Measurements from ENCODE around the gene DHX8. TPM values are rescaled to one million over a fixed set of nuclear protein-coding genes. Genes with fewer than 3 reads are reported as not detected.

DHX8 gene
- polyA plus RNA-seq, 3 donors from 2014 or later: 16.5 to 61.6 (median 38.1) TPM

DNA sequence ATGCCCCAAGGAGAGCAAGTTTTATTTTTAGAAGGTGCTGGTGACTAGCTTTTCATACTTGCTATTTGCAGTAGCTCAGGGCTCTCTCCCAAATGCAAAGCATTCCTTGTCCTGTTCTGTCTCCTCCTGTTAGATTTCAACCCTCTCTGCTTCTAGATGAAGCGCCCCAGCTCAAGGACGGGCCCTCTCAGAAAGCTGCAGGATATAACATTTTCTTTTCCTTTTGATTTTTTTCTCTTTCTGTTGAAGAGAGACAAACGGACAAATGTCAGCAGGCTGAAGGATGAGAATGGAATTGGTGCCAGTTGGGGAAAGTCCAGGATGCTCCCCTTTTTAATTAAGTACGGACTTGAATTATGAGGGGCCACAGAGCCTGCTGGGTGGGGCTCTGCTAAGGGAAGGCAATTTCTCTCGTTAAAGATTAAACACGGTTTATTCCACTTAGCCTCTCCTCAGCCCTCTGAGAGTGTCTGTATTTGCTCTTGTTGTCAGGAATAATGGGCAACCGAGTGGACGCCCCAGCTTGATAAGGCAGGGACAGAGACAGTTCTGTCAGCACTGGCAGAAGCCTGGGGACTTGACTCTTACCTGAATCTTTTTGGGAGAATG lies 68.6 kb downstream of the DHX8 start:
- Mint-ChIP-seq H3K27ac (no peak overlapping the region), H3K4me3 (no peak overlapping the region), H3K9me3 (no peaks in the 10 kb centered on the region), H3K27me3 (ENCODE audit: low read depth in 3 of 3) (peaks cover 13 to 25% (median 16%) of the 10 kb centered on the region in 3 donors), H3K36me3 (peaks cover 0 to 5% (median 0%) of the 10 kb centered on the region in 3 donors), H3K4me1 (peaks cover 0 to 4% of the 10 kb centered on the region in 2 donors)
- no peak for DNase-seq

DNA sequence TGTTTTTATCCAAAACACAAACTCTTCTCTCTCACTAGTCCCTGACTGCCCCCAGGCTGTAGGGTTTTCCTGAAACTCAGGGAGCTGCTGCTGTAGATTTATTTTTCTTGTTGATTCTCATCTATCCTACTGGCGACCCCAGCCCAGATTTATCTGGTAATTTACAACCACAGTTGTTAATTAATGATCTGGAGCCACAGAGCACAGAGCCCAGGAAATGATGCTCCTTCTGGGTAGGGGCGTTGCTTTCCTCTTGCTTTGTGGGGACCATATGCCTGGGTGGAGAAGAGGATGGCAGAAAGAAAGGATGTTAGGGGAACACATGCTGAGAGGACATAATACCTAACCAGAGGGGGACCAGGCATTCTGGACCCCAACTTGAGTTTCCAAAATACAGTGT lies 69.8 kb downstream of the DHX8 start:
- DNase-seq: no peak
- peaks cover 0 to 5% (median 0%) of the 10 kb centered on the region in 3 donors for H3K36me3 Mint-ChIP-seq
- no peaks in the 10 kb centered on the region for H3K4me1 Mint-ChIP-seq
- H3K27ac Mint-ChIP-seq: no peak overlapping the region
- H3K4me3 Mint-ChIP-seq: no peak overlapping the region
- H3K9me3 Mint-ChIP-seq: no peaks in the 10 kb centered on the region
- peaks cover 11 to 23% (median 12%) of the 10 kb centered on the region in 3 donors for H3K27me3 Mint-ChIP-seq (ENCODE audit: low read depth in 3 of 3)

DNA sequence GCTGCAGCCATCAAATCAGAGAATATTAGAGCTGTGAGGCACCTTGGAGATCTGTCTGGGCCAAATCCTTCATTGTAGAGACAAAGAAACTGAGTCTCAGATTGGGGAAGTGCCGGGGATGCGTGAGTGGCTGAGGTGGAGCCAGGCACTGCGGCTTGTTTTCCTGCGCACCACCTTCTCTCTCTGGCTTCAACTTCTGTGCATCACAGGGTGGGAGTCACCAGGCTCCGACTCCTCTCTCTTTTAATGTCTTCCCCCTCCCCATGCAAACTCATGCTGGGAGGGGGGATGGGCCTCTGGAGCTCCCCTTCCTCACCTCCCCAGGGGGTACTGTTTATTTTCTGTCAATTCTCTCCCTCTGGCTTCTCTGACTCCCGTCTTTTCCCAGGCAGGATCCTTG lies 71.1 kb downstream of the DHX8 start:
- H3K9me3 Mint-ChIP-seq: no peaks in the 10 kb centered on the region
- no peak for DNase-seq
- no peak overlapping the region for H3K27ac Mint-ChIP-seq
- H3K27me3 Mint-ChIP-seq (ENCODE audit: low read depth in 3 of 3): peaks cover 8 to 15% (median 9%) of the 10 kb centered on the region in 3 donors
- no peak overlapping the region for H3K4me3 Mint-ChIP-seq
- H3K36me3 Mint-ChIP-seq: peaks cover 0 to 5% (median 0%) of the 10 kb centered on the region in 3 donors
- no peaks in the 10 kb centered on the region for H3K4me1 Mint-ChIP-seq

DNA sequence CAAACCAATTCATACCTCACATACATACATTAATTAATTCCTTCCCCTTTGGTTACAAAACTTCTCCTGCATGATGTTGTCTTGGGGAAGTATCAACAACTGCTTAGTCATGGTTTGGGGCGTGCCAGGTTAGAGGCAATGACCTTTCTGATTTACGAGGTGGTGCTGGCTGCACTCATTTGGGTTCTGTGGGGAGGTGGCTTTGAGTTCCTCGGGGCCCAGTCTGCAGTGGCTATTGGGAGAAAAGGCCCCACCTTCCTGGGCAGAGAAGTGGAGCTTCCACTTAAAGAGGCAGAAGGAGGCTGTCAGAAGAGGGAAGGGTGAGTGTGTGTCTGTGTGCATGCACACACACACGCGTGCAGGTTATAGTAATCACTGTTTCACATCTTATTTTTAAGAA lies 72.5 kb downstream of the DHX8 start:
- no peak overlapping the region for H3K4me3 Mint-ChIP-seq
- no peak overlapping the region for H3K27ac Mint-ChIP-seq
- DNase-seq: no peak
- H3K27me3 Mint-ChIP-seq (ENCODE audit: low read depth in 3 of 3): peaks cover 9 to 13% (median 12%) of the 10 kb centered on the region in 3 donors
- H3K9me3 Mint-ChIP-seq: no peaks in the 10 kb centered on the region
- H3K36me3 Mint-ChIP-seq: peaks cover 0 to 5% (median 0%) of the 10 kb centered on the region in 3 donors
- no peaks in the 10 kb centered on the region for H3K4me1 Mint-ChIP-seq

DNA sequence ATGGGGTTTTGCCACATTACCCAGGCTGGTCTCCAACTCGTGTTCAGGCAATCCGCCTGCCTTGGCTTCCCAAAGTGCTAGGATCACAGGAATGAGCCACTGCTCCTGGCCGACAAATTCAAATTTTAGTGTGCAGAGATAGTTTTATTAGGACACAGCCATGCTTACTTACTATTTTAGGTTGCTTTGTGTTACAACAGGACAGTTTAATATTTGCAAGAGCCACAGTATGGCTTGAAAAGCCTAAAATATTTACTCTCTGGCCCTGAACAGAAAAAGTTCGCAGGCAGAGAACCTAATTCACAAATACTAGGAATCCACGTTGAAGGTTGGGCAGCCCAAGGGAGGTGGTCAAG lies 75.0 kb downstream of the DHX8 start:
- Mint-ChIP-seq H3K9me3 (no peaks in the 10 kb centered on the region), H3K27me3 (ENCODE audit: low read depth in 3 of 3) (peaks cover 10 to 24% (median 17%) of the 10 kb centered on the region in 3 donors), H3K4me1 (no peaks in the 10 kb centered on the region), H3K4me3 (no peak overlapping the region), H3K36me3 (peaks cover 0 to 5% (median 0%) of the 10 kb centered on the region in 3 donors), H3K27ac (peak overlapping the region in 1 of 6 donors; percentile 35)
- DNase-seq: no peak

DNA sequence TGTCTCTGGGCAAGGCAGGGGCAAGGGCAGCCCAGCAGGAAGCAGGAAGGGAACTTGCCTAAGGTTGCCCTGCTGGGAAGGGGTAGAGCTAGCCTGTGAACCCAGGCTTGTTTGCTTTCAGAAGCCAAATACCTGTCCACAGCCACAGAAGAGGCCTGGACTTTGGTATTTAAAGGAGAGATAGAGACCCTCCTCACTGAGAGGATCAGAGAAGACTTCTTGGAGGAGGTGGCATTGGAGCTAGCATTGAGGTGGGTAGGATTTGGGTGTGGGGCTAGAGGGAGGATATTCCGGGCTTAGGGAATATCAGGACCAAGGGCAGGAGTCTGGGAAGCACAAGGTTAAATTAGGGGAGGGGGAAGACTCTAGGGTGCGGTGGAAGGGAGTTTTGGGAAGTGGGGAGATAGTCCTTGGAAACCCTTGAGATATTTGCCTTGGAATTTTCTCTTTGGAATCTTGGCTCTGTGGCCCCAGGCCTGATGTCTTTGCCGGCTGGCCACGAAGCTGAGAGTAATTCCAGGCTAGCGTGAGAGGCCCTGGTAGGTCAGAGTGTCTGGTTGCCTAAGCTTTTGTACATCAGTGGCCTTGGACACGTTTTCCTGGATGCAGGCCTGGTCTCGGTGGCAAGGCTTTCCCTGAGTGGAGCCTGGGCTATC lies 75.5 kb downstream of the DHX8 start:
- Mint-ChIP-seq H3K9me3 (no peaks in the 10 kb centered on the region), H3K27ac (peak overlapping the region in 1 of 6 donors; percentile 35), H3K4me3 (no peak overlapping the region), H3K36me3 (peaks cover 0 to 5% (median 0%) of the 10 kb centered on the region in 3 donors), H3K4me1 (no peaks in the 10 kb centered on the region), H3K27me3 (ENCODE audit: low read depth in 3 of 3) (peaks cover 10 to 24% (median 19%) of the 10 kb centered on the region in 3 donors)
- DNase-seq: no peak

DNA sequence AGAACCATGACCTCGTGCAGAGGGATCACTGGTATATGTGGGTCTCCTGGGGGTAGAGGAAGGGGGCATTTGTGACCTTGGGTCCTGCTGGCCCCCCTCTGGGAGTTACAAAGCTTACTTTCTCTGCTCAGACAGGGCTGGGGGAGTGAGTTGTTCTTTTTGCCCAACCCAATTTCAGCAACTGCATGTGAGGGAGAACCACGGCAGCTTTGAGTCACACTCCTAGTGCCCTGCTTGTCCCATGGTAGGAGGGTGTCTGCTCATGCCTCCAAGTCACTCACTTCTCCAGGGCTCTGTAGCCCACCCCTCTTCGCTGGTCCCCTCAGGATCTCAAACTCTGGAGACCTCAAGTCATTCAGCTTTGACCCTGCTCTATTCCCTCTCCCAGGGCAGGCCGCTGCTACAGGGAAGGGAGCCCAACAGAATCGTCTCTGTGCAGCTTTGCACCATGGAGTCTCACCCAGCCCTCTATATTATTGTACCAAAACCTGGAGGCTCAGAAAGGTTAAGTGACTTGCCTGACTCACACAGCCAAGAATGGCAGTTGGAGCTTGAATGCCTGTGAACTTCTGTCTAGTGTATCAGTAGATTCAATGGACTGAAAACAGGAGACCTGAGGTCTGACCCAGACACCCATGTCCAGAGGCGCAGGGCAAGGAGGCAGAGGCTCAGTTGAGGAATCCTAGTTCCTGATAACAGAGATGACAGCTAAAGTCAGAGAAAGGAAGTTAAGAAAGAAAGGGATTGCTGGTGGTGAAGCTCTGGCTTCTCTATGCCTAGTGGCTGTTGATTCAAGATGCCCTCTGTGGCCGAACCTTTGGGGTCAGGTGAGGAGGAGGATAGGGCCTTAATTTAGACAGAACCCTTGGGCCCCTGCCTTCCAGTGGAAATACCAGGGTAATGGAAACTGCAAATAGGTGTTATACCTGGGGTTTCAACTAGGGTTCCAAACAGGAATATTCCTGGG lies 77.0 kb downstream of the DHX8 start:
- Mint-ChIP-seq H3K27me3 (ENCODE audit: low read depth in 3 of 3) (peaks cover 6 to 20% (median 18%) of the 10 kb centered on the region in 3 donors), H3K27ac (no peak overlapping the region), H3K36me3 (peaks cover 0 to 5% (median 0%) of the 10 kb centered on the region in 3 donors), H3K9me3 (no peaks in the 10 kb centered on the region), H3K4me3 (no peak overlapping the region), H3K4me1 (no peaks in the 10 kb centered on the region)
- no peak for DNase-seq

DNA sequence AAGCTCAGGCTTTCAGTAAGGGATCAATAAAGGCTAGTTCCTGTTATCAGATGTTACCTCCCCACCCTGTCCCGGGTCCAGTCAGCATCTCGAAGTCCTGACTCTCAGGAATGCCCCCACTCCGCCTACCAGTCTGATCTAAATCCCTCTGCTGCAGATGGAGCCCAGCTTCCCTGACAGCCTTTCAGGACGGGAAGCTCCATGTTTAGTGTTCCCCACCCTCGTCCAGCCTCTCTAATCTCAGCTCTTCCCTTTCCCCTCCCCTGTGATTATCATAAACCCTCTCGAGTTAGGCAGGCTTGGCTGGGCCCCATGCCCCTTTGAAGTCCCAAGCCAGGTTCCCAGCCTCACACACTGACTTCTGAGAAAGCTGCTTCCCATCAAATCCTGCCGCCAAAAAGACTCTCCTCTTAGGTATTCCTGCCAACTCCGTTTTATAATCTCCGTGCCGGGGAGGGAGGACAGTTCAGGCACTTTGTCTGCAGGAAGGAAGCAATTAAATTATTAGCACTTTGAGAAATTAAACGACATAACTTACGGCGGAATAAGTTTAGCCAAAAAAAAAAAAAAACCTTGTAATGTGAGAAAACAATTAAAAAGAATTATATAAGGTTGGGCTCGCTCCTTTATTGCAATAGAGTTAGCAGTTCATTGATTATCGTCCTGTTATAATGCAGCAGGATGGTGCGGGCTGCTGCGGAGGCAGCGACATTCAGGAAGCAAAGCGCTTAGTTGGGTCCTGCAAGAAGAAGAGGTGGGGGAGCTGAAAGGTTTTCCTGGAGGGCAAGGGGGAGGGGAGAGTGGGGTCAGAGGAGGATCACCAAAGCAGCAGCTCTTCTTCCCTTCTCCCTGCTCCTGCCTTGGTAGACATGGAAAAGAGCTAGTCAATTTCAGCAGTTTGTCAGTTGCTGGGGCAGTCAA lies 79.2 kb downstream of the DHX8 start:
- peaks cover 6 to 18% (median 14%) of the 10 kb centered on the region in 3 donors for H3K27me3 Mint-ChIP-seq (ENCODE audit: low read depth in 3 of 3)
- DNase-seq: no peak
- no peaks in the 10 kb centered on the region for H3K4me1 Mint-ChIP-seq
- no peak overlapping the region for H3K27ac Mint-ChIP-seq
- peak overlapping the region in 1 of 5 donors; percentile 13 for H3K4me3 Mint-ChIP-seq
- no peaks in the 10 kb centered on the region for H3K9me3 Mint-ChIP-seq
- no peaks in the 10 kb centered on the region for H3K36me3 Mint-ChIP-seq

DNA sequence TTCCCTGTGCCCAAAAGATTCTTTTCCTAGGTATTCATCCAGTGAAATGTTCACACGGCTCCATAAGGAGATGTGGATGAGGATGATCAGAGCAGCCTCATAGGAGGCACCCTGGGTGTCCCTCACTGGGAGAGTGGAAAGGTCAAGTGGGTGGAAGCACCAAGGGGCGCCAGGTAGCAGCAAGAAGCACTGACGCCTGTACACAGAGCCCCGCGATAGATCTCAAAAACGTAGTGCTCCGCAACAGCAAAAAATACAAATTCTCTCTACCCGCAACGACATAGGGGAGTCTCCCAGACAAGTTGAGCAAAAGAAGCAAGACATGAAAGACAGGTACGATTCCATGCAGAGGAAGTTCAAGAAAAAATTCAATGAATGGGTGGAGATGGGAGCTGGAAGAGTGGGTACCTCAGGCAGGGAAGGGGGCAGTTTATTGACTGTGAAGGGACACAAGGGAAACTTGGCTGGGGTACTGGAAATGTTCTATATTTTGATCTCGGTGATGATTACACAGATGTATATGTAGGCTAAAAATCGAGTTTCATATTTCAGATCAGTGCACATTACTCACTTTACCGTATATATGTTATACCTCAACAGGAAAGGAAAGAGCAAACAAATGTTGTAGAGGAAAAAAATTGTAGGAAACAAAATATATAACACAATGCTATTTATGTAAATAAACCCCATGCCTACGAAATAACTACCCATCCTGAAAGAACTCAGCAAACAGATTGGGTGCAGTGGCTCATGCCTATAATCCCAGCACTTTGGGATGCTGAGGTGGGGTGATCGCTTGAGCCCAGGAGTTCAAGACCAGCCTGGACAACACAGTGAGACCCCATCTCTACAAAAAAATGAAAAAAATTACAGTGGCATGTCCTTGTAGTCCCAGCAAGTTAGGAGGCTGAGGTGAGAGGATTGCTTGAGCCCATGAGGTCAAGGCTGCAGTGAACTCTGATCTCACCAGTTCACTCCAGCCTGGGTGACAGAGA lies 80.1 kb downstream of the DHX8 start:
- Mint-ChIP-seq H3K27ac (no peak overlapping the region), H3K4me3 (no peak overlapping the region), H3K9me3 (no peaks in the 10 kb centered on the region), H3K27me3 (ENCODE audit: low read depth in 3 of 3) (peaks cover 6 to 19% (median 14%) of the 10 kb centered on the region in 3 donors), H3K36me3 (no peaks in the 10 kb centered on the region), H3K4me1 (no peaks in the 10 kb centered on the region)
- no peak for DNase-seq

DNA sequence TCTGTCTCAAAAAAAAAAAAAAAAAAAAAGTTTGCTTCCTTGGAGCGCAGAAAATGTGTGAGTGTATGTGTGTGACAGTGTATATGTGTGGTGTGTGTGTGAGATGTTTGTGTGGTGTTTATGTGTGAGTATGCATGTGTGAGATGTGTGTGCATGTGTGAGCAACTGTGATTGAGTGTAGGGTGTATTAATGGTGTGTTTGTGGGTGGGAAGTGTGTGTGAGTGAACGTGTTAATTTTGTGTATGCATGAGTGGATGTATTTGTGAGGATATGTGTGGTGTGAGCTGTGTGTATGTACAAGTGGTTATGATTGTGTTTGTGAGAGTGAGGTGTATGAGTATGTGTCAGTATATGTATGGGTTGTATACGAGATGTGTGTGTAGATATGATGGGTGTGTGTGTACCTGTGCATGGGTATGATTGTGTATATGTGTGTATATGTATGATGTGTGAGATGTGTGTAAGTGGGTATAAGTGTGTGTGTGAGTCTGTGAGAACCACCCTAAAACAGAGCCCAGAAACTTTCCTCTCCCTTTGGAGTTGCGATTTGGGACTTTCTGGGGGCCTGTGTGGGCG lies 84.8 kb downstream of the DHX8 start:
- H3K36me3 Mint-ChIP-seq: no peaks in the 10 kb centered on the region
- no peaks in the 10 kb centered on the region for H3K9me3 Mint-ChIP-seq
- H3K4me3 Mint-ChIP-seq: no peak overlapping the region
- no peak overlapping the region for H3K27ac Mint-ChIP-seq
- no peak for DNase-seq
- H3K4me1 Mint-ChIP-seq: no peaks in the 10 kb centered on the region
- H3K27me3 Mint-ChIP-seq (ENCODE audit: low read depth in 3 of 3): peaks cover 0 to 8% (median 6%) of the 10 kb centered on the region in 3 donors

DNA sequence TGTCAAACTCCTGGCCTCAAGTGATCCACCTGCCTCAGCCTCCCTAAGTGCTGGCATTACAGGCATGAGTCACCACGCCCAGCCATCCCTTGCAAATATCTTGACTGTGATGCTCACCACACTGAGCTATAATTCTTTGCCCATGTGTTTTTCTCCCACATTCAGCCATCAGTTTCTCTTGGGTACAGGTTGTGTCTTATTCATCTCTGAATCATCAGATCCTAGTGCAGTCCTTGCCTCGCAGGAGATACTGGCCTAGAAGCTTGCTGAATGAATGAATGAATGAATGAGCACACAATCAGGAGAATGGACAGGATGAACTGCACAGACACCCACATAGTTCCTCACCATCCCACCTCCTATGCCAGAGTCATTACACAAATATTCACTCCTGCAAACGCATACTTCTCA lies 86.7 kb downstream of the DHX8 start:
- no peaks in the 10 kb centered on the region for H3K36me3 Mint-ChIP-seq
- H3K4me1 Mint-ChIP-seq: no peaks in the 10 kb centered on the region
- no peak overlapping the region for H3K4me3 Mint-ChIP-seq
- peaks cover 1 to 6% (median 2%) of the 10 kb centered on the region in 3 donors for H3K27me3 Mint-ChIP-seq (ENCODE audit: low read depth in 3 of 3)
- no peak overlapping the region for H3K27ac Mint-ChIP-seq
- H3K9me3 Mint-ChIP-seq: no peaks in the 10 kb centered on the region
- no peak for DNase-seq

DNA sequence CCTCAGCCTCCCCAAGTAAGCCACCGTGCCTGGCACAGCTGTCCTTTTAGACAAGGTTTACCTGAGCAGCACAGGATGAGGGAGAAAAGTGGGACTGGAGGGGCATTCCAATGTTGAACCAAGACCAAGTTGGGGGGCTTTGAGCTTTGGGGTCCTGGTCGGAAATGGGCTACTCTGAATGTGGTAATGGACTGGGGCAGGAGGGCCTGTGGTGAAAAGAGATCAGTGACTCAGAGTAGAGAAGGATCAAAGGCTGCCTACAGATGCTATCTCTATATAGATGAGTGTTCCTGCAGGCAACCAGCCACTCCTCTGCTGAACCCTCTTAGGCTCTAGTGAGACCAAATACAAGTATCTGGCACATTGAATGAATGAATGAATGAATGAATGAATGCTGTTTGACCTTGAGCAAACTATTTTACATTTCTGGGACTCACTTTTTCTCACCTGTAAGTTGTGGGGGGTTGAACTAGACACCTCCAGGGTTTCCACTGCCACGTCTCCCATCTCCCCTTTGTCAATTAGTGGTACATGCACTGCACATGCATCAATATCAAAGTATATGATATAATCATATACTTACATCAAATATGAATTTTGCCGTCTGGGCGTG lies 88.7 kb downstream of the DHX8 start:
- Mint-ChIP-seq H3K27me3 (ENCODE audit: low read depth in 3 of 3) (peaks cover 1 to 6% (median 2%) of the 10 kb centered on the region in 3 donors), H3K9me3 (no peaks in the 10 kb centered on the region), H3K4me3 (no peak overlapping the region), H3K36me3 (no peaks in the 10 kb centered on the region), H3K4me1 (no peaks in the 10 kb centered on the region), H3K27ac (no peak overlapping the region)
- DNase-seq: no peak

Data from immature natural killer cell (primary cell).